GM23338 (cell line): Measurements from ENCODE around the gene ZNF709. TPM values are rescaled to one million over a fixed set of nuclear protein-coding genes. Genes with fewer than 3 reads are reported as not detected.

Experiments used
- polyA plus RNA-seq: library from polyadenylated mRNA; unstranded; fragments of >200 nt; fragmentation: Nextera tagmentation; extraction: Ambion mirVana; gene quantifications from 2 replicates; pipeline ENCODE4 v1.2.1, GENCODE V29; 2016
- small RNA-seq: library from RNA; depleted of rRNA; stranded (forward); fragments of <200 nt; gene quantifications from one replicate; pipeline ENCODE3, GENCODE V24; 2014; ENCODE audit warnings: low replicate concordance
- total RNA-seq: library from RNA; depleted of rRNA; stranded (reverse); fragments of >200 nt; shearing (Covaris generic); gene quantifications from 2 replicates; pipeline ENCODE4 v1.2.3, GENCODE V29; 2014; rRNA removed

ZNF709 gene
- total and polyA plus RNA-seq, 2 experiments from 2014 or later, result 0.94 to 1.8 TPM

Small RNA genes within 50 kb of the gene (small RNA-seq; reads per million reads assigned to genes)
- gene MTCO1P27 (not detected), gene PPIAP20 (not detected)

Other genes with a start within 250 kb of the ZNF709 start
- gene ZNF44, start 189.9 kb downstream of the ZNF709 start, total RNA-seq, result 3.8 and 4.1 TPM in 2 replicates
- 3.4 and 4.3 TPM in 2 replicates for gene ZNF44, start 189.9 kb downstream of the ZNF709 start, polyA plus RNA-seq
- gene ZNF563, start 151.2 kb downstream of the ZNF709 start, total RNA-seq, result 3.2 and 4.5 TPM in 2 replicates
- 2.9 and 3.1 TPM in 2 replicates for gene ZNF563, start 151.2 kb downstream of the ZNF709 start, polyA plus RNA-seq
- 1.0 and 3.6 TPM in 2 replicates for gene ZNF442, start 119.1 kb downstream of the ZNF709 start, total RNA-seq
- 0.71 and 1.2 TPM in 2 replicates for gene ZNF442, start 119.1 kb downstream of the ZNF709 start, polyA plus RNA-seq
- gene ZNF799, start 83.5 kb downstream of the ZNF709 start, total RNA-seq, result 5.3 and 5.7 TPM in 2 replicates
- 3.7 and 4.1 TPM in 2 replicates for gene ZNF799, start 83.5 kb downstream of the ZNF709 start, polyA plus RNA-seq
- 9.6 and 10.0 TPM in 2 replicates for gene ZNF443, start 43.8 kb downstream of the ZNF709 start, total RNA-seq
- 4.3 and 5.4 TPM in 2 replicates for gene ZNF443, start 43.8 kb downstream of the ZNF709 start, polyA plus RNA-seq
- 8.6 and 8.9 TPM in 2 replicates for gene ZNF564, start 66.7 kb upstream of the ZNF709 start, total RNA-seq
- gene ZNF564, start 66.7 kb upstream of the ZNF709 start, polyA plus RNA-seq, result 5.8 and 7.1 TPM in 2 replicates
- 7.3 and 8.5 TPM in 2 replicates for gene ZNF490, start 126.0 kb upstream of the ZNF709 start, total RNA-seq
- gene ZNF490, start 126.0 kb upstream of the ZNF709 start, polyA plus RNA-seq, result 1.3 and 1.4 TPM in 2 replicates
- gene ZNF791, start 126.1 kb upstream of the ZNF709 start, total RNA-seq, result 15.3 TPM in 2 replicates
- 9.8 and 12.2 TPM in 2 replicates for gene ZNF791, start 126.1 kb upstream of the ZNF709 start, polyA plus RNA-seq
- 60.8 and 73.8 TPM in 2 replicates for gene MAN2B1, start 181.9 kb upstream of the ZNF709 start, total RNA-seq
- 33.2 and 39.2 TPM in 2 replicates for gene MAN2B1, start 181.9 kb upstream of the ZNF709 start, polyA plus RNA-seq
- gene WDR83, start 182.0 kb upstream of the ZNF709 start, total RNA-seq, result 12.5 and 31.6 TPM in 2 replicates
- 18.5 and 18.6 TPM in 2 replicates for gene WDR83, start 182.0 kb upstream of the ZNF709 start, polyA plus RNA-seq
- 126 and 141 TPM in 2 replicates for gene DHPS, start 197.1 kb upstream of the ZNF709 start, total RNA-seq
- 85.4 and 107 TPM in 2 replicates for gene DHPS, start 197.1 kb upstream of the ZNF709 start, polyA plus RNA-seq
- not detected in 2 replicates for gene GNG14, start 203.2 kb upstream of the ZNF709 start, total RNA-seq
- not detected in 2 replicates for gene GNG14, start 203.2 kb upstream of the ZNF709 start, polyA plus RNA-seq
- 12.3 and 19.4 TPM in 2 replicates for gene FBXW9, start 211.8 kb upstream of the ZNF709 start, total RNA-seq
- 6.6 and 8.2 TPM in 2 replicates for gene FBXW9, start 211.8 kb upstream of the ZNF709 start, polyA plus RNA-seq
- gene TNPO2, start 239.1 kb upstream of the ZNF709 start, total RNA-seq, result 83.0 and 85.9 TPM in 2 replicates
- gene TNPO2, start 239.1 kb upstream of the ZNF709 start, polyA plus RNA-seq, result 35.8 and 37.1 TPM in 2 replicates
- gene TRIR, start 249.9 kb upstream of the ZNF709 start, total RNA-seq, result 170 and 171 TPM in 2 replicates
- 254 and 257 TPM in 2 replicates for gene TRIR, start 249.9 kb upstream of the ZNF709 start, polyA plus RNA-seq